Hematopoietic multipotent progenitor cell treated with erythropoietin and hydrocortisone succinate and interleukin-3 and kit ligand, for 15 days (in vitro differentiated cells): ENCODE measurements around the gene RIPK4.
"Not testable (repeated sequence)": the region's sequence is repeated elsewhere in the genome, so short reads cannot be mapped to it uniquely, and the experiment has no call there.

ENCODE experiments used
- DNase-seq: peaks from one replicate; pipeline ENCODE4 v3.0.0-alpha.2; 2015; ENCODE audit warnings: low spot score

RIPK4 gene

DNA sequence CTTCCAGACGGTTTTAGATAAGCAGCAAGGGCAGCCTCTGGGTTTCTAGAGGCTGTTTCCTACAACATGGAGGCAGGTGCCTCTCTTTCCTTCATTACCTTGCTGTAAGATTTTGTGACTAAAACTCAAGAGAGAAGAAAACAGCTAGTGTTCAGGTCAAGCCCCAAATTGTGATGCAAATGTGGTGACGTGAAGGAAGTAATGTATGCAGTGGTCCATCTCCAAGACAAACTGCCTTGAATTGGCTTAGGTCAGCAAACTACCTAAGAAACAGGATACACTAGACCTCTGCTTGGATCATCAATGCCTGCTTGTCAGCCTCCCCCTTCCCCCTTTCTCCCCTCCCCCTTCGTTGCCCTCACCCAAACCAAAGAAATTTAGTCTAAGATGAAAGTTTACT lies 28.9 kb upstream of the RIPK4 start:
- no peak for DNase-seq

DNA sequence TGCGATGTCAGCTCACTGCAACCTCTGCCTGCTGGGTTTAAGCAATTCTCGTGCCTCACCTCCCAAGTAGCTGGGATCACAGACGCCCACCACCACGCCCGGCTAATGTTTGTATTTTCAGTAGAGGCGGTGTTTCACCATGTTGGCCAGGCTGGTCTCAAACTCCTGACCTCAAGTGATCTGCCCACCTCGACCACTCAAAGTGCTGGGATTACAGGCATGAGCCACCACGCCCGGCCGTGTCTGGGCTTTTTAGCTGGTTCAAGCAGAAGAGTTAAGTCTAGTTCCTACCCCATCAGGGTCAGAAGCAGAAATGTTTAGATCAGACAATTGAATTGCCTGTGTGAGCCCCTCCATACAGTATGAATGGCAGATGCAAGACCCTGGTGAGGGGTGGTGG lies 27.7 kb upstream of the RIPK4 start:
- no peak for DNase-seq

DNA sequence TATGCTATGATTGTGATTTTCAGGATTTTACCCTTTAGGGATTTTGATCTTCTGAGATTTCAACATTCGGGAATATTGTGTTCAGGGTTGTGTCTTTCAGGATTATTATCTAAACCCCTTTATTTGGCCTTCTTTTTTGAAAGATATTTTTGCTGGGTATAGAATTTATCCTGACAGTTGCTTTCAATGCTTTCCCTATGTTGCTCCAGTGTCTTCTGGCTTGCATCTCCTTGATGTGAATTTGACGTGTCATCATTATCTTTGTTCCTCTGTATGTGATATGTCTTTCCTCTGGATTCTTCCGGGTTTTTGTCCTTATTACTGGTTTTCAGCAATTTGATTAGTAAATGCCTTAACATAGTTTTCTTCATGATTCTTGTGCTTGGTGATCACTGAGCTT lies 25.9 kb upstream of the RIPK4 start:
- no peak for DNase-seq

DNA sequence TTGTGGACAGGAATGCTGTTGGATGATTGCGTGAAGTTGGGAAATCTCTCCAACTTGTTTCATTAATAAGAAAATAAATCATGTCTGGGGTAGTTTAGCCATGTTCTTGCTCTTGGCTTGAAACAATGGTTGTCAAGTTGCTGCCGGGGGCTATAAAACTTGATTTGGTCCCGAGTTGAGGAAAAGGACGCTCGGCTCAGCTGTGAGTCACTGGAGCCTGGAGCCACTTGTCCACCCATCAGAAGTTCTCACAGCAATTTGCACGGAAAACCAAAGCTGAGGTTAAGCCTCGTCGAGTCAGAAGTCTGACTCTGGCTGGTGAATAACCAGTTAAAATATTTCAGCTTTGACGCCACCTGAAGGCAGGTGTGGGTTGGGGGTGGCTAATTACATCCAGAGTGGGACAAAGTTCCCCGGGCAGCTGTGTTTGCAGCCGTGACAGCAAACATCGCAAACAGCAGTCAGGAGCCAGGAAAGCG lies 19.7 kb upstream of the RIPK4 start:
- DNase-seq = no peak

DNA sequence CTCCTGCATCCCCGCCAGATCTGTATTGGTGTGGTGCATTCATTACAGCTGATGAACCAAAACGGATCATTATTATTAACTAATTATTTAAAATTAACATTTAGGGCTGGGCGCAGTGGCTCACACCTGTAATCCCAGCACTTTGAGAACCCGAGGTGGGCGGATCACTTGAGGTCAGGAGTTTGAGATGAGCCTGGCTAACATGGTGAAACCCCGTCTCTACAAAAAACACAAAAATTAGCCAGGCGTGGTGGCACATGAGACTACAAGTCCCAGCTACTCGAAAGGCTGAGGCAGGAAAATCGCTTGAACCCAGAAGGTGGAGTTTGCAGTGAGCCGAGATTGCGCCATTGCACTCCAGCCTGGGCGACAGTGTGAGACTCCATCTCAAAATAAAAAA lies 18.4 kb upstream of the RIPK4 start:
- DNase-seq = not testable (repeated sequence)

DNA sequence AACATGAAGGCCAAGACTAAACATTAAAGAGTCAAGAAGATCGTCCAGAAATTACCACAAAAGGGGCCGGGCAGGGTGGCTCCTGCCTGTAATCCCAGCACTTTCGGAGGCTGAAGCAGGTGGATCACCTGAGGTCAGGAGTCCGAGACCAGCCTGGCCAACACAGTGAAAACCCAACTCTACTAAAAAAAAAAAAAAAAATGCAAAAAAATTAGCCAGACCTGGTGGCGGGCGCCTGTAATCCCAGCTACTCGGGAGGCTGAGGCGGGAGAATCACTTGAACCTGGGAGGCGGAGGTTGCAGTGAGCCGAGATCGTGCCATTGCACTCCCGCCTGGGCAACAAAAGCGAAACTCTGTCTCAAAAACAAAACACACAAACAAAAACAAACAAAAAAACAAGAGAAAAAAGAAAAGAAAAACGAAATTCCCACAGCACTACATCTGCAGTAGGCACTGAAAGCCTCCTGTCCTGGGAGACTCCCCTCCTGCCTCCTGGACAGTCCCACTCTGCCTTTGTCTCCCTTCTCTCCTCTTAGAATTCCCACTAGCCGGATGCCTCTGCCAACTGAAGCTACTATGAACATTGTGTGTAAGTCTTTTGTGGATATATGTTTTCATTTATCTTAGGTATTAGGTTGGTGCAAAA lies 17.7 kb upstream of the RIPK4 start:
- no peak for DNase-seq

DNA sequence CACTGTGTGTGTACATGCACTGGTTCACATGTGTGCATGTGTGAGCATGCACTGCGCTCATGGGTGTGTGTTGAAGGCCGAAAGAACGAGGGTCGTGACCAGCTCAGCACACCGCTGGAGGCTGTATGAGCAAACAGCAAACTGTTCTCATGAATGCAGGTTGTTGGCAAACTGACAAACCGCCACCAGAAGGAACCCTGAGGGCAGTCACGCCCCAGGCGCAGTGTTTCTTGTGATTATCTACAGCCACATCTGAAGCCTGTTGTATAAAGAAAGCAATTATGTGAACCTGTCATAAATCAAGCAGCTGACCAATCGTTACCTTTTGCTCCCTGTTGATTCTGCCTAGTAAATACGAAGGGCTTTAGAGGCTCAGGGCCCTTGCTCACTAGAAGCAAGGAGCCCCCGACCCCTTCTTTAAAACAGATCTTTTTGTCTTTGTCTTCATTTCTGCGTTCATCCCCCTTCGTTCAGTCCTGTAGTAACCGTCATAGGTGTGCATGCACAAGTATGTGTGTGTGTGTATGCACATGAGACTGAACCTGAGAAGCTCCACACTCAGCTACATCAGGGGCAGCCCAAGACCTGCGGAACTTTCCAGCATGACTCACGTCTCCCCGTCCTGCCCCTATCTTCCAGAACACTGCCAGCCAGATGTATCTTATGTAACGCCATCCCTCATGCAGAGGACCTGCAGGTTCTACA lies 16.8 kb upstream of the RIPK4 start:
- DNase-seq = peak; percentile 26

DNA sequence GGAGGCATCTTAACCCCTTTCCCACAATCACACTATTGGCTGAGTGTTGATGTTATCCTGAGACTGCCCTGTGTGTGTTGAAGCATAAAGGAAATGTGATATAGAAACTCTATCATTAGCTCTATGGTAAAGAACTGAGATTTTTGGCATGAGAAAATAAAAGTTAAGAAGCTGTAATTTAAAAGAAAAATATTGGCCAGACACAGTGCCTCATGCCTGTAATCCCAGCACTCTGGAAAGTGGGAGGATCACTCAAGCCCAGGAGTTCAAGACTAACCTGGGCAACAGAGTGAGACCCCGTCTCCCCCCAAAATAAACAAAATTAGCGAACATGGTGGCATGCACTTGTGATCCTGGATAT lies 14.2 kb upstream of the RIPK4 start:
- no peak for DNase-seq

DNA sequence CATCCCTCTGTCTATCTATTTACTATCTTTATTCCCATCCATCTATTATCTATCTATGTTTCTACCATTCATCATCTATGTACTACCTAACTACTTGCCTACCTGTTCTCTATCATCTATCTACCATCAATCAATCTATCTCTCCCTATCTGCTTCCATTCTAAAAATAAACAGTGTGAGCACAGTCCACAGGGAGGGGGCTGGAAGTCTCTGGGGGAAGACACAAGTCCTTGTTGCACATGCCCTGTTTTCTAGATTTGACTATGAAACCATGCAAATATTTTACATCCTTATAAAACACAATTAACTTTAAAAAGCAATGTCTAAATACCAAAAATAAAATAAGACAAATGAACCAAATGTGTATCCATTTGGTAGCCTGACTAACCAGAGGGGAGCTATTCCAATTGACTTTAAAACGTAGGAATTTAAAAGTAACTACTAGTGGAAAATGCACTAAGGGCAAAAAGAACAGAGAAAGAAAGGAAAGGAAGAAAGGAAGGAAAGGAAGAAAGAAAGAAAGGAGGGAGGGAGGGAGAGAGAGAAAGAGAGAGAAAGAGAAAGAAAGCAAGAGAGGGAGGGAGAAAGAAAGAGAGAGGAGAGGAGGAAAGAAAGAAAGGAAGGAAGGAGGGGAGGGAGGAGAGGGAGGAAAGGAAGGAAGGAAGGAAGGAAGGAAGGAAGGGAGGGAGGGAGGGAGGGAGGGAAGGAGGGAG lies 13.6 kb upstream of the RIPK4 start:
- no peak for DNase-seq

DNA sequence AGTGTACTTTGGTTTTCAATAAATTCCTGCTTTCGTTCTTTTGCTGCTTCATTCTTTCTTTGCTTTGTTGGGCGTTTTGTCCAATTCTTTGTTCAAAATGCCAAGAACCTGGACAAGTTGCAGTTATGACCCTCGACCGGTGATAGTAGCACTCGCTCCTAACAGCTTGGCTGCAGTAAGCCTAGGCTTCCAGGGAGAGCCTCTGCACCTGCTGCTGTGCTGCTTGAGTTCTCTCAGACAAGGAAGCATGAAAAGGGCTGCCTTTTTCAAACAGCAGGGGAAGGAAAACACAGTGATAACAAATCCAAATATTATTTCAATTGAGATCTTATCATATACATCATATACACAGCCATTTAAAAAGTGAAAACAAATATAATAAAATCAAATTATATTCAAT lies 12.8 kb upstream of the RIPK4 start:
- no peak for DNase-seq

DNA sequence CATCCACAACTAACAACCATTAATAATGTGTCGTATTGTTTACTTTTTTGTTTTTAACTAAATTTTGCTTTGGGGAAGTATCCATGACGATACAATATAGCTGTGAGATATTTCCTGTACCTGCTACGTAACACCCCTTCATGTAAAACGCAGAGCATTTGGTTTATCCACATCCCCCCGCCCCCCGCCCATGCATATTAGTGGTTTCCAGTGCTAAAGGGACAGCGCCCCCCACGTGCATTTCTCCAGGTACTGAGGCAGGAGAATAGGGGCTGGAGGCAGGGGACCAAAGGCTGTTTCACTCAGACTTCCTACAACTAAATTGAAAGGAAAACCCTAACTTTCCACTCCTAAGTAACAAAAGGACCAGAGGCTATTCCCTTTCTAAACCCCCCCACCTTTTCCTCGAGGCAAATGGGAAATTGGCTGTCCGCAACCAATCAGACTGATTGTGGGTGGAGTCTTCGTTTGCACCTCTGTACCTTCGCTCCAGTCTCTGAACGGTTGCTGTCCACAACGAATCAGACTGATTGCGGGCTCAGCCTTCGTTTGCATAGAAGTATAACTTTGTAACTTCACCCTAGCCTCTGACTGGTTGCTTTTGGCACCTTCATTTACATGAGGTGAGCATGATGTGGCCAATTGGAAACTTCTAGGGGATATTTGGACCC lies 12.2 kb upstream of the RIPK4 start:
- no peak for DNase-seq

DNA sequence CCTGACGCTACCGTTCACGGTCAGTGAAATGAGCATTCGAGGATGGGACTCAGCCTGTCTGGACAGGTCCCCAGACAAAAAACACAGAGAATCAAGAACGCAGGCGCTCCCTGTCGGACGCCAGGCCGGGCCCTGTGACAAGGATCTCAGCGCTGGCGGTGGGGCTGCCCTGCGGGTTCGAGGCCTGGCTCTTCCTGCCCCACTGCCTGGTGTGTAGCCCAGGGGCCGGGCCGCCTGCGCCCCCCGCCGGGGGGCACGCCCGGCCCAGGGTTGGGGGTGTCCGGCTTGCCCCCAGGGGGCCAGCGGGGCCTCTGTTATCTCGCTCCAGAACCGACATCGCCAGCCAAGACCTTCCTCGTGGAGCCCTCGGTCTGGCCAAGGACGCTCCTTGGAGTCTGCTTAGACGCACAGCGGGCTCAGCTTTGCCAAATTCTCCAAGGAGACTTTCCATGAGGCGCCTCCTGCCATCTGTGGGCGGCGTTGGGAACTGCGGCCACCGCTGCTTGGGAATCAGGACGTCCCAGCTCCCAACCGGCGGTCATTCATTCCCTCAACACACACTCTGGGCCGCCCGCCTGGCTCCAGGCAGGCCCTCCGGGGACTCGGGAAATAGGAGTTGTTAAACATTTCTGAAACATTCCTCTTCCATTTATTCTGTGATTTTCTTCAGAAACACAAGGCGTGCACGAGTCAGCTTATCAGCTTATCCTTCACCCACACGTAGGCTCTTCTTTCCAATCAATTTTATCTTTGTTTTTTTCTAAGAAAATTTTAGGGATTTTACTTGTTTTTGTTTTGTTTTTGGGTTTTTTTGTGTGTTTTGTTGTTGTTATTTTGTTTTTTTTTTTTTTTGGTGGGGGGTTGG lies 11.3 kb upstream of the RIPK4 start:
- no peak for DNase-seq

DNA sequence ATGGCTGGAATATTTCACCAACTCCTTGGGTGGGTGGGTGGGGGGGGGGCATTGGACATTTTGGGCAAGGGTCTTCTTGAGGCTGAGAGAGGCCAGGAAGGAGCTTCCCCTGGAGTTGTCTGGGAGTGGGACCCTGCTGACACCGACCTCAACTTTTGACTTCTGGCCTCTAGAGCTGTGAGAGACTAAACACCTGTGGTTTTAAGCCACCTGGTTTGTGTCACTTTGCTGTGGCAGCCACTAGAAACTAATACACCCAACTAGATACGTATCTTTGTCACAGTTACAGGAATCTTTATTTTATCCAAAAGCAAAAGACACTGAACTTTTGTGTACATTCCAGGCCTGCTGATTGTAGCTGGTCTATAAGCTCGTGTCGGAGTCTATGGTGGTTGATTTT lies 9.9 kb upstream of the RIPK4 start:
- DNase-seq = no peak

DNA sequence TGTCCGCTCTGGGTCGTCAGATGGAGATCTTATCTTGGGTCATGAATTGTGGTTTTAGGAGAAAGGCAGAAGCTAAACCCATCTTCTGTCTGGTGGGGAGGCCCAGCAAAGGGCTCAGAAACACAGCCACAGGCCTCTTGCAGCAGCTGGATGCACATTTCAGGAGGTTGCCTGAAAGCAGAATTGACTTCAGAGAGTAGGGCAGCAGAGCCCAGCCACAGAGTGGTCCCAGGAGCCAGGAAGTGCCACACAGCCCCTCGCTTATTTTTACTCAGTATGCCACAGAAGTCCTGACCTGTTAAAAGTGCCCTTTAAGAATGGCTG lies 8.3 kb upstream of the RIPK4 start:
- no peak for DNase-seq

DNA sequence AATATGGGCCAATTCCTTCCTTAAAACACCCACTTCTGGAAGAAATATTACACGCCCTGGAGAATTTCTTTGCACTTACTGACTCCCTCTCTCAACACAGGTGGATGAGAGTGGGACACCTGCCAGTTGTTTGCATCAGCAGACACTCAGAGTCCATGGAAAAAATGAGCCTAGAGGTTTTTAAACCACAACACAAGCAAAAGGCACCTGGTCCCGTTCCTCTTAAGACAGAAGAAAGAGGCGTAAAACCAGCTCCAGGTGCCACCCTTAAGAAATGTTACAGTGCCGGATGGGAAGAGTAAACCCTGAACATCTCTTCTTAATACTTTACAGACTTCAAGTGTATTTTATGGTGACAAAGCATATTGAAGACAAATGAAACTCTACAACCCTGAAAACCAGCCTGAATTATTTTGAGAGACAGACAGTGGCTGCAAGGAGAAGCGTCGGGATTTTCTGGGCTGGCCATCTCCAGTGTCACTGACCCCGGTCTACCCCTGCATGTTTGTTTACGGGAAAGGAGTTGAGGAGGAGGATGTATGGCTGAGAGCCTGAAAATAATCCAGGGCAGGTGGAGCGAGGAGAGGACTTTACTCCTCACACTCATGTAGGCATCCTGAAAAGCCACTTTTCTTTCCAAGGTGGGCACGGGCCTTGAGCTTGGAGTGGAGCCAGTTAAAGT lies 7.8 kb upstream of the RIPK4 start:
- DNase-seq = no peak

DNA sequence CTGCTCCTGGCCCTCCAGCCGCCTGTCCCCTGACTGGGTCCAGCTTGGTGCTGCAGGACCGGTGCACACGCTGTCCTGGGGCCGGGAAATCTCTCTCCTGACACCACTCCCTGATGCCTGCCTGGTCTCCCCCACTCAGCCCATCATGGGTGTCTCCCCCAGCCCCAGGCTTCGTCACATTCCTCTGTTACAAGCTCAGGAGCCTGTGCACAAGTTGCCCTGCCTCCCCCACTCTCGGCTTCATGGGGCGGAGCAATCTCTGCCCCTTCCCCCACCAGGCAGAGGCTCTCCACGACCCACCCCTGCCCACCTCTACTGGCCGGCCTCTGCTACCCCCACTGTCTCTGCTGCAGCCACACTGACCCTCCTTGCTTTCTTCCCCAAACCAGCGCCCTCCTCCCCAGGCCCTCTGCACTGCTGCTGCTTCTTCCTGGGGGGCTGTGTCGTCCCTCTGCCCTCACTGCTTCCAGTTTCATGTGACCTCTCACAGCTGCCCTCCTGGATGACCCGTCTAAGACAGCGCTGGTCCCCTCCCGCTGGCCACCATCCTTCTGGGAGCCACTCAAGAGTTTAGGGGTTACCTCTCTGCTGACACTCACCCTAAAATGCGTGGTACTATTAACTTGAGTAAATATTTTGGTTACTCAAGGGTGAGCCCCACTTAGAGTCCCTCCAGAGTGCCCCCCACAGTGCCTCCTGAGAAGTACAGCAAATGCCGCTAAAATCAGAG lies 5.7 kb upstream of the RIPK4 start:
- no peak for DNase-seq

DNA sequence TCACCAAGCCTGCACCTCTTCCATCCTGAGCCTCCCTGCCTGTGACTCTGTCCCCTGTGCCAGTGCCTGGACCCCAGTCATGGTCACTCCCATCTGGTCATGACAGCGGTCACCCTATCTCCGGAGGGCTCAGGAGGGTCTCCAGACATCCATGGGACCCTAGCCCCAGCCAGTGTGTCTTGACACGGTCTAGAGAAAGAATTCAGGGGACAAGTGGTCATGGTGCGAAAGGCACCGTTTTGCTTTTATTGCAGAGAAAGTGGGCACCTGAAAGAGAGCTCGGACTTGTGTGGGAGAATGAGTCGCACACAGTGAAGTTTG lies 4.7 kb upstream of the RIPK4 start:
- no peak for DNase-seq

DNA sequence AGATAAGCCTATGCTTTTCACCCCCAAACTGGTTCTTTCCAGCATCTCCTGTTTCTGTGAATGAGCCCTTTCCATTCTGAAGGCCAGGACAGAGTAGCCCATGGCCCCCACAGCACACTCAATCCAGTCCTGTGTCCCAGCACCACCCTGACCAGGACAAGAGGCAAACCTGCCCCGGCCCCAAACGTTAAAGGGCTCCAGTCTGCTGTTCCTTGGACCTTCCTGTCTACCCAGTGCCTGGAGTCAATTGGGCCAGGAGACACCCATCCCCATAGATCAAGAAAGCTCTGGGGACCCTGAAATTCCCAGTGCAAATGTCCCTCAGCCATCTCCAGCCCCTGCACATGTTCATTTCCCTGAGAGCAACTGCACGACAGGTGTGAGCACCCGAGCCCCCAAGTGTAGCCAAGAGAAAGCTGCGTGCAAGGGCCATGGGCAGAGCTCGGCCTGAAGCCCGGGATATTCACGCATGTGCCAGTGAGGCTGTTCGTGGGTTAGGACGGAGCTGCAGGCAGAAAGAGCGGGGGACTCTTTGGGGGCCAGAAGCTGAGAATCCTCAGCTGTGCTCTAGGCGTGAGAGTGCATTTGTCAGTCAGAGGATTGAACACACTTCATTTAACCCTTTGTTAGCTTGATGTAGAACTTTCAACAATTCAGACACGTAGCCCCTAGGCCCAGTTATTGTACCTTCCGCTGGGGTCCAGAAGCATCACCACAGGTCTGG lies 4.2 kb upstream of the RIPK4 start:
- DNase-seq = no peak

DNA sequence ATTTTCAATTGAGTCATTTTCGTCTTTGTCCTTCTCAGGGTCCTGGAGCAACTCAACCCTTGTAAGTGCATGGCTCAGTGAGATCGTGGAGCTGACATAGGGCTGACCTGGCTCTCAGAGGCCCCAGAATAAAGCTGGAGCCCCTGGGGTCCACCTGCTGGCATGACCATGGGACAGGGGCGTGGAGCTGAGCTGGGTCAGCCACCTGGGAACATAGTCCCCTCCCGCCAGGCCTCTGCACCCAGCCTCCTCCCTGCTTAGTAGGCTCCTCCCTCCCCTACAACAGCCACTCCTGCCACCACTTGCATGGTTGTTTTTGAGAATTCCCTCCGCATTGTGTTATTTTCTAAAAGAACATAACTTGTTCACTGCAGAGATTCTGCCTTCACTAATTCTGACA lies 3.1 kb upstream of the RIPK4 start:
- DNase-seq = no peak

DNA sequence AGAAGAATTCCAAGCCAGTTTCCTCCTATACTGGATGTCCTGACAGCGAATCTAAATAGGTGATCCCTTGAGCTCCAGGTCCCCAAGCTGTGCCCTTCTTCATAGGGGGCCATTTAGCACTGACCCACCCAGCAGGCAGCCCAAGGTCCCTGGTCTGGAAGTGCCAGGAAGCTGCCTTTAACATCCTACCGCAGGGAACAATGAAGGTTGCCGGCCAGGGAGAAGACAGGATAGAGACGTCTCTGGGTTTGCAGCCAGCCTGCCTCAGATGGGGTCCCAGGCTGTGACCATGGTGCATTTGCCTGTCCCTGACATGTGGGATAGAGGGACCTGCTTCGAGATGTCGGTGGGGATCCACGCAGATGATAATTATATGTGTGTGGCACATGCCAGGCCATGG lies 2.7 kb upstream of the RIPK4 start:
- no peak for DNase-seq
